ENCODE results near the gene KCNK5. TPM values are rescaled to one million over a fixed set of nuclear protein-coding genes. Genes with fewer than 3 reads are reported as not detected.

Gene KCNK5
- total and polyA plus RNA-seq, 4 donors: 0.73 to 7.5 (median 6.1) TPM

GRCh38 chr6:39221115-39221514 lies 8.2 kb downstream of the KCNK5 start:
- H3K27ac ChIP-seq (ENCODE audit: low read depth, low read length): no peak overlapping the region
- no peak for DNase-seq (ENCODE audit: low read depth in 4 of 6, low spot score in 6 of 6)

GRCh38 chr6:39218868-39219567 lies 10.3 kb downstream of the KCNK5 start:
- no peak for DNase-seq (ENCODE audit: low read depth in 4 of 6, low spot score in 6 of 6)
- no peak overlapping the region for H3K4me3 ChIP-seq (ENCODE audit: low read depth, low read length)
- WGBS (ENCODE audit: insufficient coverage): 51% methylated on average over 5 of the region's 5 CpGs
- no peaks in the 10 kb centered on the region for H3K36me3 ChIP-seq (ENCODE audit: control insufficient read depth, insufficient read depth, low read length)
- peaks cover 14% of the 10 kb centered on the region for H3K4me1 ChIP-seq (ENCODE audit: control insufficient read depth, insufficient read depth, low read length)
- no peak overlapping the region for H3K27ac ChIP-seq (ENCODE audit: low read depth, low read length)
- H3K27me3 ChIP-seq (ENCODE audit: control insufficient read depth, insufficient read depth, low read length): no peaks in the 10 kb centered on the region
- no peaks in the 10 kb centered on the region for H3K9me3 ChIP-seq (ENCODE audit: control insufficient read depth, insufficient read depth, low read length)

More at GRCh38 chr6:39221115-39221514, 8.2 kb downstream of the KCNK5 start:
- Histone ChIP-seq H3K36me3 (ENCODE audit: control insufficient read depth, insufficient read depth, low read length) (no peaks in the 10 kb centered on the region), H3K4me3 (ENCODE audit: low read depth, low read length) (no peak overlapping the region), H3K27me3 (ENCODE audit: control insufficient read depth, insufficient read depth, low read length) (peaks cover 2% of the 10 kb centered on the region), H3K9me3 (ENCODE audit: control insufficient read depth, insufficient read depth, low read length) (no peaks in the 10 kb centered on the region), H3K4me1 (ENCODE audit: control insufficient read depth, insufficient read depth, low read length) (peaks cover 14% of the 10 kb centered on the region)
- 91% methylated on average over 3 of the region's 3 CpGs for WGBS (ENCODE audit: insufficient coverage)

GRCh38 chr6:39217177-39217864 lies 12.0 kb downstream of the KCNK5 start:
- Histone ChIP-seq H3K27me3 (ENCODE audit: control insufficient read depth, insufficient read depth, low read length) (no peaks in the 10 kb centered on the region), H3K4me1 (ENCODE audit: control insufficient read depth, insufficient read depth, low read length) (peaks cover 14% of the 10 kb centered on the region), H3K27ac (ENCODE audit: low read depth, low read length) (peak overlapping the region; percentile 52), H3K36me3 (ENCODE audit: control insufficient read depth, insufficient read depth, low read length) (no peaks in the 10 kb centered on the region), H3K4me3 (ENCODE audit: low read depth, low read length) (no peak overlapping the region), H3K9me3 (ENCODE audit: control insufficient read depth, insufficient read depth, low read length) (no peaks in the 10 kb centered on the region)
- DNase-seq (ENCODE audit: low read depth in 4 of 6, low spot score in 6 of 6): no peak
- 71% methylated on average over 6 of the region's 11 CpGs for WGBS (ENCODE audit: insufficient coverage)

- Histone ChIP-seq H3K36me3 (ENCODE audit: control insufficient read depth, insufficient read depth, low read length) (no peaks in the 10 kb centered on the region), H3K4me3 (ENCODE audit: low read depth, low read length) (no peak overlapping the region), H3K27me3 (ENCODE audit: control insufficient read depth, insufficient read depth, low read length) (no peaks in the 10 kb centered on the region), H3K9me3 (ENCODE audit: control insufficient read depth, insufficient read depth, low read length) (no peaks in the 10 kb centered on the region), H3K4me1 (ENCODE audit: control insufficient read depth, insufficient read depth, low read length) (peaks cover 16% of the 10 kb centered on the region), H3K27ac (ENCODE audit: low read depth, low read length) (no peak overlapping the region)
- DNase-seq (ENCODE audit: low read depth in 4 of 6, low spot score in 6 of 6): no peak
- WGBS (ENCODE audit: insufficient coverage): 100% methylated on average over 5 of the region's 10 CpGs
Observed at GRCh38 chr6:39215640-39216158, 13.6 kb downstream of the KCNK5 start.

- Histone ChIP-seq H3K4me3 (ENCODE audit: low read depth, low read length) (no peak overlapping the region), H3K27me3 (ENCODE audit: control insufficient read depth, insufficient read depth, low read length) (no peaks in the 10 kb centered on the region), H3K36me3 (ENCODE audit: control insufficient read depth, insufficient read depth, low read length) (no peaks in the 10 kb centered on the region), H3K9me3 (ENCODE audit: control insufficient read depth, insufficient read depth, low read length) (no peaks in the 10 kb centered on the region), H3K27ac (ENCODE audit: low read depth, low read length) (no peak overlapping the region), H3K4me1 (ENCODE audit: control insufficient read depth, insufficient read depth, low read length) (peaks cover 15% of the 10 kb centered on the region)
- peak in 1 of 6 donors; percentile 43 for DNase-seq (ENCODE audit: low read depth in 4 of 6, low spot score in 6 of 6)
- WGBS (ENCODE audit: insufficient coverage): 100% methylated on average over 1 of the region's 10 CpGs
Observed at GRCh38 chr6:39214846-39215639, 14.2 kb downstream of the KCNK5 start.

- Histone ChIP-seq H3K4me1 (ENCODE audit: control insufficient read depth, insufficient read depth, low read length) (peaks cover 16% of the 10 kb centered on the region), H3K27ac (ENCODE audit: low read depth, low read length) (no peak overlapping the region), H3K27me3 (ENCODE audit: control insufficient read depth, insufficient read depth, low read length) (no peaks in the 10 kb centered on the region), H3K36me3 (ENCODE audit: control insufficient read depth, insufficient read depth, low read length) (no peaks in the 10 kb centered on the region), H3K4me3 (ENCODE audit: low read depth, low read length) (no peak overlapping the region), H3K9me3 (ENCODE audit: control insufficient read depth, insufficient read depth, low read length) (no peaks in the 10 kb centered on the region)
- 72% methylated on average over 7 of the region's 8 CpGs for WGBS (ENCODE audit: insufficient coverage)
- DNase-seq (ENCODE audit: low read depth in 4 of 6, low spot score in 6 of 6): no peak
Observed at GRCh38 chr6:39214120-39214813, 15.0 kb downstream of the KCNK5 start.

- Histone ChIP-seq H3K4me1 (ENCODE audit: control insufficient read depth, insufficient read depth, low read length) (peaks cover 19% of the 10 kb centered on the region), H3K36me3 (ENCODE audit: control insufficient read depth, insufficient read depth, low read length) (no peaks in the 10 kb centered on the region), H3K4me3 (ENCODE audit: low read depth, low read length) (no peak overlapping the region), H3K27me3 (ENCODE audit: control insufficient read depth, insufficient read depth, low read length) (no peaks in the 10 kb centered on the region), H3K9me3 (ENCODE audit: control insufficient read depth, insufficient read depth, low read length) (no peaks in the 10 kb centered on the region), H3K27ac (ENCODE audit: low read depth, low read length) (no peak overlapping the region)
- no peak for DNase-seq (ENCODE audit: low read depth in 4 of 6, low spot score in 6 of 6)
- WGBS (ENCODE audit: insufficient coverage): 93% methylated on average over 5 of the region's 8 CpGs
Observed at GRCh38 chr6:39213195-39213920, 15.9 kb downstream of the KCNK5 start.

GRCh38 chr6:39211183-39211582 lies 18.1 kb downstream of the KCNK5 start:
- Histone ChIP-seq H3K36me3 (ENCODE audit: control insufficient read depth, insufficient read depth, low read length) (no peaks in the 10 kb centered on the region), H3K27me3 (ENCODE audit: control insufficient read depth, insufficient read depth, low read length) (no peaks in the 10 kb centered on the region), H3K4me3 (ENCODE audit: low read depth, low read length) (no peak overlapping the region), H3K4me1 (ENCODE audit: control insufficient read depth, insufficient read depth, low read length) (peaks cover 22% of the 10 kb centered on the region), H3K9me3 (ENCODE audit: control insufficient read depth, insufficient read depth, low read length) (no peaks in the 10 kb centered on the region), H3K27ac (ENCODE audit: low read depth, low read length) (no peak overlapping the region)
- WGBS (ENCODE audit: insufficient coverage): 82% methylated on average over 10 of the region's 10 CpGs
- DNase-seq (ENCODE audit: low read depth in 4 of 6, low spot score in 6 of 6): no peak
